SU-DHL-6 (cell line): ENCODE measurements around the gene CCNI2.

Source experiments
- CTCF ChIP-seq: fragments of 200-600 bp; sonication (generic); IDR thresholded peaks from one replicate; pipeline ENCODE4 v1.5.1; 2017; ENCODE audit warnings: antibody characterized with exemption, mild to moderate bottlenecking, low read length, moderate library complexity; ENCODE audit not compliant: insufficient read depth, poor library complexity, severe bottlenecking
- EZH2phosphoT487 ChIP-seq: fragments of 200-600 bp; sonication (generic), shearing (Covaris generic); conservative IDR thresholded peaks from 2 replicates; pipeline ENCODE4 v1.6.1; 2018; ENCODE audit warnings: mild to moderate bottlenecking, antibody characterized with exemption, low read length, moderate library complexity, mixed read lengths

- TF ChIP-seq CTCF, result no peak
- no peak for TF ChIP-seq EZH2phosphoT487
These were observed 13.6 kb upstream of the CCNI2 start for GRCh38 chr5:132733499-132734148.
